Calu3 (cell line): ENCODE results near the gene SIPA1L3. TPM values are rescaled to one million over a fixed set of nuclear protein-coding genes. Genes with fewer than 3 reads are reported as not detected.
"Not testable (repeated sequence)": the region's sequence is repeated elsewhere in the genome, so short reads cannot be mapped to it uniquely, and the experiment has no call there.

Experiments used
- BruUV-seq: library from RNA; stranded (reverse); fragments of 400-500 nt; replicated peaks from 2 replicates; lab custom pipeline; 2021; lab: Mats Ljungman, UMichigan
- CTCF ChIA-PET: fragments of 300-600 bp; sonication (Branson Sonifier 250); formaldehyde crosslinking; loops from one replicate; lab custom pipeline; 2022; ENCODE audit warnings: antibody characterized with exemption; lab: Charles Lee
- DNase-seq: peaks from one replicate; pipeline ENCODE4 v3.0.0; 2022
- H3K27ac Mint-ChIP-seq: one replicate; pipeline ENCODE4 v1.8.0; 2022; ENCODE audit warnings: mixed read lengths; ENCODE audit not compliant: unreplicated experiment
- H3K27me3 Mint-ChIP-seq: one replicate; pipeline ENCODE4 v1.8.0; 2022; ENCODE audit warnings: mixed read lengths; ENCODE audit not compliant: unreplicated experiment
- H3K36me3 Mint-ChIP-seq: one replicate; pipeline ENCODE4 v1.8.0; 2022; ENCODE audit warnings: mild to moderate bottlenecking, moderate library complexity, mixed read lengths; ENCODE audit not compliant: insufficient read depth, unreplicated experiment
- H3K4me1 Mint-ChIP-seq: one replicate; pipeline ENCODE4 v1.8.0; 2022; ENCODE audit warnings: mild to moderate bottlenecking, low read depth, mixed read lengths; ENCODE audit not compliant: unreplicated experiment
- H3K4me3 Mint-ChIP-seq: one replicate; pipeline ENCODE4 v1.8.0; 2022; ENCODE audit warnings: mild to moderate bottlenecking, low read depth, moderate library complexity, mixed read lengths; ENCODE audit not compliant: unreplicated experiment
- H3K9me3 Mint-ChIP-seq: one replicate; pipeline ENCODE4 v1.8.0; 2022; ENCODE audit warnings: low read depth, mixed read lengths; ENCODE audit not compliant: unreplicated experiment
- CTCF ChIP-seq: fragments of 200-600 bp; IDR thresholded peaks from one replicate; pipeline ENCODE4 v1.8.0; 2022; ENCODE audit warnings: antibody characterized with exemption; ENCODE audit not compliant: unreplicated experiment
- intact Hi-C: fragments of 100-400 bp; cut with micrococcal nuclease; formaldehyde crosslinking; loops from one replicate; pipeline ENCODE4 v1.10.0; 2022; ENCODE audit not compliant: unreplicated experiment
- total RNA-seq: library from RNA; stranded (reverse); gene quantifications from 2 replicates; pipeline ENCODE4 v1.2.3, GENCODE V29; 2022

Gene SIPA1L3
- total RNA-seq, 1 experiment from 2014 or later = 127 TPM

- intact Hi-C loops = loop anchor here (5.0 kb wide), 1 partner anchor 328 kb away; no protein-coding TSS in a partner anchor
- not testable (repeated sequence) for DNase-seq, H3K27ac Mint-ChIP-seq, H3K9me3 Mint-ChIP-seq, BruUV-seq
- Mint-ChIP-seq H3K36me3 (peaks cover 13% of the 10 kb centered on the region), H3K27me3 (peaks cover 81% of the 10 kb centered on the region), H3K4me1 (peaks cover 25% of the 10 kb centered on the region), H3K4me3 (peak overlapping the region; percentile 39)
- CTCF ChIA-PET = interaction anchor here (1.2 kb wide), 1 partner anchor 9 kb away, joined by 7 read pairs; no protein-coding TSS in a partner anchor
- TF ChIP-seq CTCF = peak; percentile 0
These were observed 317.8 kb downstream of the SIPA1L3 start for GRCh38 chr19:38224863-38225218.

- no peak for DNase-seq
These were observed 320.4 kb downstream of the SIPA1L3 start for GRCh38 chr19:38227287-38228004.

GRCh38 chr19:38228005-38228377, 321.0 kb downstream of the SIPA1L3 start:
- CTCF ChIA-PET = no interaction called here
- DNase-seq = no peak
- peaks cover 85% of the 10 kb centered on the region for H3K27me3 Mint-ChIP-seq
- TF ChIP-seq CTCF = no peak
- peak overlapping the region; percentile 67 for H3K4me3 Mint-ChIP-seq
- no TSS peak for BruUV-seq
- H3K36me3 Mint-ChIP-seq = peaks cover 12% of the 10 kb centered on the region
- no peak overlapping the region for H3K27ac Mint-ChIP-seq
- no peaks in the 10 kb centered on the region for H3K9me3 Mint-ChIP-seq
- peaks cover 20% of the 10 kb centered on the region for H3K4me1 Mint-ChIP-seq
- intact Hi-C loops = no loop called here

More at GRCh38 chr19:38227287-38228004, 320.4 kb downstream of the SIPA1L3 start:
- CTCF ChIA-PET = interaction anchor here (0.6 to 0.7 kb wide), 2 partner anchors 27 to 278 kb away, joined by 6 to 8 read pairs; no protein-coding TSS in a partner anchor
- H3K4me1 Mint-ChIP-seq = peaks cover 25% of the 10 kb centered on the region
- no peaks in the 10 kb centered on the region for H3K9me3 Mint-ChIP-seq
- peaks cover 13% of the 10 kb centered on the region for H3K36me3 Mint-ChIP-seq
- peaks cover 87% of the 10 kb centered on the region for H3K27me3 Mint-ChIP-seq
- H3K4me3 Mint-ChIP-seq = no peak overlapping the region
- TF ChIP-seq CTCF = no peak
- H3K27ac Mint-ChIP-seq = no peak overlapping the region
- intact Hi-C loops = no loop called here
- BruUV-seq = no TSS peak

- peaks cover 77% of the 10 kb centered on the region for H3K27me3 Mint-ChIP-seq
- no peak for TF ChIP-seq CTCF
- CTCF ChIA-PET = interaction anchor here (0.6 kb wide), 1 partner anchor 156 kb away, joined by 3 read pairs; no protein-coding TSS in a partner anchor
- peak overlapping the region; percentile 67 for H3K4me3 Mint-ChIP-seq
- H3K27ac Mint-ChIP-seq = no peak overlapping the region
- peaks cover 12% of the 10 kb centered on the region for H3K4me1 Mint-ChIP-seq
- no peak for DNase-seq
- intact Hi-C loops = no loop called here
- no peaks in the 10 kb centered on the region for H3K9me3 Mint-ChIP-seq
- H3K36me3 Mint-ChIP-seq = peaks cover 8% of the 10 kb centered on the region
- BruUV-seq = no TSS peak
These were observed 321.8 kb downstream of the SIPA1L3 start for GRCh38 chr19:38228491-38229439.
